Caki2 (cell line): ENCODE data around the gene NOP14. TPM values are rescaled to one million over a fixed set of nuclear protein-coding genes. Genes with fewer than 3 reads are reported as not detected.
"Not testable (repeated sequence)": the region's sequence is repeated elsewhere in the genome, so short reads cannot be mapped to it uniquely, and the experiment has no call there.

ENCODE experiments used
- DNase-seq: peaks from one replicate; pipeline ENCODE4 v3.0.0-alpha.2; 2015; ENCODE audit warnings: low read depth
- in situ Hi-C: cut with HindIII; loops from 2 replicates; pipeline ENCODE4 v1.10.0; 2016; ENCODE audit warnings: low sequenced_read_pairs, low pct_unique_long_range_greater_than_20kb, mixed read lengths
- total RNA-seq: library from RNA; depleted of rRNA; stranded (reverse); fragments of >200 nt; shearing (Covaris generic); gene quantifications from 2 replicates; pipeline ENCODE4 v1.2.3, GENCODE V29; 2014; ENCODE audit warnings: low replicate concordance

Gene NOP14
- total RNA-seq, 1 experiment from 2014 or later: 21.7 TPM

- DNase-seq, in situ Hi-C loops: not testable (repeated sequence)
Measured at GRCh38 chr4:2945619-2946604, 17.3 kb downstream of the NOP14 start.

GRCh38 chr4:2944586-2945526 lies 18.4 kb downstream of the NOP14 start:
- no peak for DNase-seq
- in situ Hi-C loops: no loop called here

DNA sequence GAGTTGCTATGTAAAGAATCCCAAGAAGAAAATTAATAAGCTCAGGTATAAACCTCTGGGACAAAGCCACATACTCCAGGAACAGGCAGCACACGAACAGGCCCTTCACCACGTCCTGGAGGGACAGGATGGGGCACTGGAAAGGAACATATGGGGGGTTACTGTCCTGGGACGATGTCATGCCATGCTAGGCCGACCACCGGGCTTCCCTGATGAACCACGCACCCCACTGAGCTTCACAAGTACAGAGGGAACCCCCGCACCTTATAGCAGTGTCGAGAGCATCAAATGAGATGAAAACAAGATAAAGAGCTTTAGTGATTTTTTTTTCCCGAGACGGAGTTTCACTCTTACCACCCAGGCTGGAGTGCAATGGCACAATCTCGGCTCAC lies 19.1 kb downstream of the NOP14 start:
- in situ Hi-C loops: no loop called here
- no peak for DNase-seq

DNA sequence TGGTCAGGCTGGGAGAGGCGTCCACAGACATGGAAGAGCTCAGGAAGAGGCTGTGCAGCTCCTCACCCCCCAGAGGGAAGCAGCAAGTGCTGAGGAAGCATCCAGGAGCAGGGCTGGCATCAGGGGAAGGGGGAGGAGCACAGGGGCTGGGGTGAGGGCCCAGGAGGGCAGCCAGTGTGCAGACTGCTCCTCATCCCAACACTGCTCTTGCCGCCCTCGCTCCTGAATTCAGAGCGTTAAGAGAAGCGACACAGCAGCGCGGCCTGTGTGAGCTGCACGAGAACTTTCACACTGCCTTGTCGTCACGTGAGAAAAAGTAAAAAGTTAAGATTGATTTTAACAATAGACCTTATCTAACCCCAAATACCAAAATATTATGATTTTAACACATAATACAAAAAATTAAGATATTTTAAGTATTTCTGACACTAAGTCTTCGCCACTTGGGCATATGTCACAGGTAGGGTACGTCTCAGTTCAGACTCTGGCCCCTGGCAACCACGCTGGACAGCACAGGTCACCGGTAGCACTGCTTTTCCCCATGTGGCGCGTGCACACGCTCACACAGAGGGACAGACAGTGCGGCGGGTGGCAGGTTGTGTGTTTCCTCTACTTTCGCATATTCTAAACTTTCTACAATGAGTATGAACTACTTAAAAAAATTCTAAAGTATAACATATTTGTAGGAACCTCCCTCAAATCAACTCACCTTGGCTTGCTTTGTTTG lies 19.7 kb downstream of the NOP14 start:
- in situ Hi-C loops: no loop called here
- no peak for DNase-seq

DNA sequence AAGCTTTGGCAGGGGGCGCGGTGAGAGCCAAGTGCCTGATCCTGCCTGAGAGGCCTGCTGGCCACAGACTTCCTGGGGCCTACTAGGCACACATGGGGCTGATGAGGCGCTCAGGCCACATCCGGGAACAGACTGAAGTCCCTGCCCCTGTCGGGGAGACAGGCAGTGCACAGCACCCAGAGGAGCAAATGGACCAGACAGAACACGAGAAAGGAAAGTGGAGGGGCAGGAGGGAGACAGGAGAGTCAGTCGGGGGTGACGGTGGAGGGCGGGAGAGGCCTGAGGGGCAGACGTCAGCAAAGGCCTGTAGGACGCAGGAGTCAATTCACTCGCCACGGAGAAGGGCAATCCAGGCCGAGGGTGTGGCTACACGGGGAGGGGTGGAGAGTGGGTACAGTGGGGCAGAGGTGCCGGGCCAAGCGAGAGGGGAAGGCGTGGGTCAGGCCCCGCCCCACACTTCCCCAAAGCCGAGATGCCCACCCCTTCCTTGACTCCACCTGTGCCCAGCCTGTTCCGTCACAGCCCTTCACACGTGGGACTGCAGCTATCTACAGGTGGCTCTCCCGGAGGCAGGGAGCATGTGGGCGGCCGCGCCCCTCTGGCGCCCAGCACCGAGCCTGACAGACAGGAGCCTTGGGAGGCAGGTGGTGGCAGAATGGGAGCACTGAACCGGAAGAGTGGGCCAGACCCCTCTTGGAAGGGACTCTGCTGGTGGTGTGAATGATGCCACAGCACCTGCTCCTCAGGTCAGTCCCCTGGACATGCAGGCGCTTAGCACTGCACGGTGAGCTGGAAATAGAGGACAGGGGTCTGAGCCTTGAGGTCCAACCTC lies 20.5 kb downstream of the NOP14 start:
- no peak for DNase-seq
- in situ Hi-C loops: no loop called here

- no peak for DNase-seq
- in situ Hi-C loops: no loop called here
Measured at GRCh38 chr4:2942037-2942531, 21.1 kb downstream of the NOP14 start.

- in situ Hi-C loops: no loop called here
- no peak for DNase-seq
Measured at GRCh38 chr4:2941138-2942036, 21.8 kb downstream of the NOP14 start.

DNA sequence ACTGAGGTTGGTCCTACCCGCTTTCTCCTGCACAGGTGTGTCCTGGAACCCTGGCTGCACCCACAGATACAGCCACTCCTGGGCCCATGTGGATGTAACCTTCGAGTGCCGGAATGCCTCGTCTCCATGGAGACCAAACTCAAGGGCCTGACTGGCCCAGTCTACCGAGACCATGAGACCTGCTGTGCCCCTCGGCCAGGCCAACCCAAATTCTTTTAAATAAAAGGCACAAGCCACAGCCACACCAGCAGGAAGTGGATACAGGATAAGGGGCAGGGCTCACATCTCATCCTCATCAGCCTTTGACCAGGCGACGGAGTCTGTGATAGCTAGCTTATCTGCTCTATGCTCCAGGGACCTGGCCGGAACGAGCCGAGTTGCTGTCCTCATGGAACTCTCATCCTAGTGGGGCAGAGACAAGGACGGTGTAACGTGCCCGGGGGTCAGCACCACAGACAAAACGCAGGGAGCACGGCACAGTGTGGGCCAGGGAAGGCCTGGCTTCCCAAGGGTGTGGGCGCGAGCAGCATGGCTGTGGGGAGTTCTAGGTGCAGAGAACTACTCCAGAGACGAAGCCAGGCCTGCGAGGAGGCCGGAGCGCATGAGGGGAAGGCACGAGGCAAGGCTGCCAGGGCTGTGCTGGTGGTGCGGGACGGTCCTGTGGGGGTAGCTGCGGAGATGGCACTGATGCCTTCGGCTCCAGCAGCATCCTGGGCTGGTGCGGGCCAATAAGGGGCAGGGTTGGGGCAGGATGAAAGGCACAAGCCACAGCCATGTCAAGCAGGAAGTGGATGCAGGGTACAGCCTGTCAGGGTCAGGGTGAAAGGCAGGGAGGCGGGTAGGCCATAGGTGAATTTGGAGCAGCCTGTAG lies 22.7 kb downstream of the NOP14 start:
- DNase-seq: no peak
- in situ Hi-C loops: no loop called here

DNA sequence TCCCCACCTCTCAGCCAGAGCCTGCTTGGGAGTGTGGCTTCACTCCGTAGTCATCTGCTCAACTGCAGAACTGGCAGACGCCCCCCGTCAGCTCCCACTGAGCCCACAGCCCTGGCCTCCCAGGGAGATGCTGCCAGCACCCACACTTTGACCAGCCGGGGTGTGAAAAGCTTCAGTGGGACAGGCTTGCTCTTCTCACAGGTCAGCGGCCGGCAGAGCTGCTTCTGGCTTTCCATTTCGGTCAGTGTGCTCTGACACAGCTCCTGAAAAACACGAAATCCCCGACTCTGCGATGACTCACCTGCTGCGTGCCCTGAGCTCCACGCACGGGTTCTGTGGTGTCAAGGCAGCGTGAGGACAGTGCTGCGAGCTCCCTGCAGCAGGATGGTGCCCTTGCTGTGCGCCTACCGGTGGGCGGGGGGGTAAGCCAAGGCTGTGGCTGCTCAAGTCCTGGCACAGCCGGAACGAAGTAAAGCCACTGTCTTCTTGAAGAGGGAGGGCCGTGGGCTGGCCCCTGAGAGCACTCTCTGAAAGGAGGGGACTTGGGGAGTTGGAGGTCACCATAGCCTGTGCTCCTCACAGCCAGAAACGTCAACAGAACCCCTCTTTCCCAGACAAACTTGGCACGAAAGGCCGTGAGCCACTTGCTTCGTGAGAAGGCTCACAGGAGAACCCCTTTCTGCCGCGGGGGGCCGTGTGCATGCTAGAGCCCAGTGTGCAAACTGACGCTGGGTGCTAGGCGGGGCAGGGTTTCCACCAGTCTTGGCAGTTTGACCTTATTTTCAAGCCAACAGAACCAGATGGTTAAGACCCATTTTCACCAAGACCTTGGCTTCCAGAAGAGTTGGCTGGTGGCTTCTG lies 23.6 kb downstream of the NOP14 start:
- no peak for DNase-seq
- in situ Hi-C loops: no loop called here

DNA sequence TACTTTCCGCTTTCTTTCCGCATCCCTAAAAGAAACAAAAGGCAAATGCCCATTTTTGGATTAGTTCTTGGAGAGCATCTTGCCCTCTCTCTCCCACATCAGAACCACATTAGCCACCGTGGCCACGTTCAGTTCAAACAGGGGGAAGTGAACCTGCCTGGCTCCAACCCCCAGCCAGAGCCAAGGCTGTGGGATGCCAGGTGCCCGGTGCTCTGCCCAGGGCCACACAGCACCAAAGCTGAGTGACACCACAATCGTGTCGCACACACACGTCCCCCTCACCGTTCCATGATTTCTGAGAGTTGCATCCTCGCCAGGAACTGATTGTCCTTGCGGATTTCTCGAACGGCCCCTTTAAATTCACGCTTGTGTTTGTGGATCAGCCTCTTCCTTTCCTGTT lies 24.3 kb downstream of the NOP14 start:
- no peak for DNase-seq
- in situ Hi-C loops: no loop called here

DNA sequence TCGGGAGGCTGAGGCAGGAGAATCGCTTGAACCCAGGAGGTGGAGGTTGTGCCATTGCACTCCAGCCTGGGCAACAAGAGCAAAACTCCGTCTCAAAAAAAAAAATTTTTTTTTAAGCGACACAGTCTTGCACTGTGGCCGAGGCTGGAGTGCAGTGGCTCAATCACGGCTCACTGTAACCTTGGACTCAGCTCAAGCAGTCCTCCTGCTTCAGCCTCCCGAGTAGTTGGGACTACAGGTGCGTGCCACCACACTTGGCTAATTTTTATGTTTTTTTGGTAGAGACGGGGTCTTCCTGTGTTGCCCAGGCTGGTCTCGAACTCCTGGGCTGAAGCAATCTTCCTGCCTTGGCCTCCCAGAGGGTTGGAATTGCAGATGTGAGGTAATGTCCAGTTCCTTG lies 24.8 kb downstream of the NOP14 start:
- in situ Hi-C loops, DNase-seq: not testable (repeated sequence)

DNA sequence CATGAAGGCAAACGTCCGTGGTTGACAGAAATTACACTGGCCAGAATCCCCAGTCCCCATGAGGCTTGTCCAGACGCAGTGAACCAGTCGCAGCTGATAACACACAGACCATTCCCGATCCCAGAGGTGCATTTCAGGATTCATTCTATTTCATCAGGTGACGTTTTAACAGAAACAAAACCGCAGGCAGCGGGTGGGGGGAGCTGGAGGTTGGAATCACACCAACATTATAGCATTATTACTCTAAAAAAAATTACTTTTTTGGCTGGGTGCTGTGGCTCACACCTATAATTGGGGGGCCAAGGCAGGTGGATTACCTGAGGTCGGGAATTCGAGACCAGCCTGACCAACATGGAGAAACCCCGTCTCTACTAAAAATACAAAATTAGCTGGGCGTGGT lies 25.2 kb downstream of the NOP14 start:
- in situ Hi-C loops: no loop called here
- no peak for DNase-seq

DNA sequence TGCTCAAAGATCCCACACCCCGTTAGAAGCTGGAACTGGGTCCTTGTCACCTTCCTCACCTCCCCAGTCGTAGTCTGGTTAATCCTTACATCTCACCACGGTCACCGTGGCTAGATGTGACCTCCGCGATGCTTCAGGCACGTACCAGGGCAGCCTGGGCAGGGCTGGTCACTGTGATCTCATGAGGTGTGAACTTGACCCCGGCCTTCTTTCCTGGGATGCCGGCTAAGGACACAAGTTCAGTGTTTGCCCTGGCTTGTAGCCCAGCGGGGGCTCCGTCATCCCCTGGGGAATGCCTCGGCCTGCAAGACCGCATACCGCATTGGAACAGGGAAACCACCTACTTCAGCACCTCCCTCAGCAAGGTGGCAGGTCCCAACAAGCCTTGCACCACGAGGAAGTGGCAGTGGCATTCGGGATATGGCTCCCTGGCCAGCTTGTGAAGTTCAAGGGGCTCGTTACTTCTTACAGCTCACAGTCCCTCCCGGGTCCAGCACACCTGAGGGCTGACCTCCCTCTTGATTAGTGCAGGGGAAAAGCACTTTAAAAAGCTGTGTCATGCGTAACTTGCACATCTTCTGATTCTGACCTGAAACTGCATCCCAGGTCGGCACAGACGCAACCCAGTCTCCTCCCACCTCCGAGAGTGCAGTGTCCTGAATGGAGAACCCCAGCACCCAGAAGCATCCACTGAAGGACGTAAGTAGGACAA lies 25.9 kb downstream of the NOP14 start:
- DNase-seq: peak; percentile 97
- in situ Hi-C loops: no loop called here

GRCh38 chr4:2936773-2937145 lies 26.4 kb downstream of the NOP14 start:
- in situ Hi-C loops: no loop called here
- DNase-seq: no peak
